Epidermal melanocyte (primary cell): Measurements from ENCODE around the gene NFE2L3.
"Not testable (repeated sequence)": the region's sequence is repeated elsewhere in the genome, so short reads cannot be mapped to it uniquely, and the experiment has no call there.

ENCODE experiments used
- DNase-seq: peaks from one replicate; pipeline ENCODE4 v3.0.0; 2011; ENCODE audit warnings: low spot score; ENCODE audit not compliant: insufficient read length

NFE2L3 gene

DNA sequence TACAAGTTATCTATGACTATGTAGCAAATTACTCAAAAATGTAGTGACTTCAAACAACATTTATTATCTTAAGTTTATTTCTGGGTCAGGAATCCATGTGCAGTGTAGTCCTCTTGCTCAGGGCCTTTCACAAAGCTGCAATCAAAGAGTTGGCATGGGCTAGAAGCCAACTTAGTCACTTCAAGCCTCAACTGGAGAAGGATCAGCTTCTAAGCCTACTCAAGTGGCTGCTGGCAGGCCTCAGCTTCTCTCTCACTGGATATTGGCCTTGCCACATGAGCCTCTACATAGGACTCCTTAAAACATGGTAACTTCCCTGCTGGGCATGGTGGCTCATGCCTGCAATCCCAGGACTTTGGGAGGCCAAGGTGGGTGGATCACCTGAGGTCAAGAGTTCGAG is 5.0 kb upstream of the NFE2L3 start:
- no peak for DNase-seq

DNA sequence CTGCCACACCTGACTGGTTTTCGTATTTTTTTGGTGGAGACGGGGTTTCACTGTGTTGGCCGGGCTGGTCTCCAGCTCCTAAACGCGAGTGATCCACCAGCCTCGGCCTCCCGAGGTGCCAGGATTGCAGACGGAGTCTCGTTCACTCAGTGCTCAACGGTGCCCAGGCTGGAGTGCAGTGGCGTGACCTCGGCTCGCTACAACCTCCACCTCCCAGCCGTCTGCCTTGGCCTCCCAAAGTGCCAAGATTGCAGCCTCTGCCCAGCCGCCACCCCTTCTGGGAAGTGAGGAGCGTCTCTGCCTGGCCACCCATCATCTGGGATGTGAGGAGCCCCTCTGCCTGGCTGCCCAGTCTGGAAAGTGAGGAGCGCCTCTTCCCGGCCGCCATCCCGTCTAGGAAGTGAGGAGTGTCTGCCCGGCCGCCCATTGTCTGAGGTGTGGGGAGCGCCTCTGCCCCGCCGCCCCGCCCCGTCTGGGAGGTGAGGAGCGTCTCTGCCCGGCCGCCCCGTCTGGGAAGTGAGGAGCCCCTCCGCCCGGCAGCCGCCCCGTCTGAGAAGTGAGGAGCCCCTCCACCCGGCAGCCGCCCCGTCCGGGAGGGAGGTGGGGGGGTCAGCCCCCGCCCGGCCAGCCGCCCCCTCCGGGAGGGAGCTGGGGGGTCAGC is 4.2 kb upstream of the NFE2L3 start:
- DNase-seq = not testable (repeated sequence)

DNA sequence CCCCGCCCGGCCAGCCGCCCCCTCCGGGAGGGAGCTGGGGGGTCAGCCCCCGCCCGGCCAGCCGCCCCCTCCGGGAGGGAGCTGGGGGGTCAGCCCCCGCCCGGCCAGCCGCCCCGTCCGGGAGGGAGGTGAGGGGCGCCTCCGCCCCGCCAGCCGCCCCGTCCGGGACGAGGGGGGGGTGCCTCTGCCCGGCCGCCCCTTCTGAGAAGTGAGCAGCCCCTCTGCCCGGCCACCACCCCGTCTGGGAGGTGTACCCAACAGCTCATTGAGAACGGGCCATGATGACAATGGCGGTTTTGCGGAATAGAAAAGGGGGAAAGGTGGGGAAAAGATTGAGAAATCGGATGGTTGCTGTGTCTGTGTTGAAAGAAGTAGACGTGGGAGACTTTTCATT is 3.7 kb upstream of the NFE2L3 start:
- DNase-seq = not testable (repeated sequence)

DNA sequence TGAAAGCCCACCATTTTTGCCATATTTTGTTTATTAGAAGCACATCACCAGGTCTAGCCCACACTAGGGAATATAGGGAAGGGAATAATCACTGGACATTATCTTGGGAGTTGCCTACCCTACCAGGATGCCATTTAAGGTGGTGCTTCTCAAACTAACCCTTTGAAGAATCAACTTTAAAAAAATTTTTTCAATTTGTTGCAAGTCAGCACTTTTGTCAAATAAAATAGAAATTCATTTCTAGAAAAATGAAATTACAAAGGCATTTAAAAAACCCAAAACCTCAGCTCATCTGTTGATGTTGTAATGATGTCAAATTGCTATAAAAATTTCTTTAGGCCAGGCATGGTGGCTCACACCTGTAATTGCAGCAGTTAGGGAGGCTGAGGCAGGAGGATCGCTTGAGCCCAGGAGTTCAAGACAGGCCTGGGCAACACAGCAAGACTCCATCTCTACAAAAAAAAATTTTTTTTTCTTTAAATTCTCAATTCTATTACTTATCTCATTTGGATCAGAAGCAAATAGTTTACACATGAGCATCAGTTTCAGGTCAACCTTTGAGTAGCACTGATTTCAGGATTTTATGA is 2.5 kb upstream of the NFE2L3 start:
- no peak for DNase-seq

DNA sequence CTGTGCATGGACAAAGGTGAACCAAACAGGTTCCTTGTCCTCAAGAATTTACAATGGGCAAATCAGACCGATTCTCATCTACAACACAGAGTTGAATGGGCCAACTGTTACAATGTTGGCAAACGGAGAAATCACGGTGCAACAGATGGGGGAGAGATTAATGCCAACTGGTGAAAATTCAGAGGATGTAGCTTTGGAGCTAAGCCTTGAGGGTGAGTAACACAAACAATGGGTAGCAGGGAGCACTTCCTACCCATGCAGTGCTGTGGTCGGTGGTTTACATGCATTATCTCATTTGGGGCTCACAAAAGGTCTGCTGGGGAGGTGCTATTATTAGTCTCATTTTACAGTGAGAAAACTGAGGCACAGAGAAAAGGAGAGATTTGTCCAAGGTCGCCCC is 902 bp upstream of the NFE2L3 start:
- no peak for DNase-seq

DNA sequence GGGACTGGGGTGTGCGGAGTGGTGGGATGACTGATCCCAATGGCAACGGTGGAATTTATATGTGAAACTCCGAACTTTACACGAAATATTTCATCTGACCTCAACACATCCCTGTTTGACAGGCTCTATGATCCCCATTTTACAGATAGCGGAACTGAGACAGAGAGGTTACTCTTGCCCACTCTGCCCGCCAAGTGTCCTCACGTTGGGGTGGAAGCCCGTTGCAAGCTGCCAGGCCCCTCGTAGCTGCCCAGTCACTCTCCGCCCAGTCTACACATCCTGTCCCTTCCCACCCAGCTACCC is 397 bp upstream of the NFE2L3 start:
- no peak for DNase-seq

DNA sequence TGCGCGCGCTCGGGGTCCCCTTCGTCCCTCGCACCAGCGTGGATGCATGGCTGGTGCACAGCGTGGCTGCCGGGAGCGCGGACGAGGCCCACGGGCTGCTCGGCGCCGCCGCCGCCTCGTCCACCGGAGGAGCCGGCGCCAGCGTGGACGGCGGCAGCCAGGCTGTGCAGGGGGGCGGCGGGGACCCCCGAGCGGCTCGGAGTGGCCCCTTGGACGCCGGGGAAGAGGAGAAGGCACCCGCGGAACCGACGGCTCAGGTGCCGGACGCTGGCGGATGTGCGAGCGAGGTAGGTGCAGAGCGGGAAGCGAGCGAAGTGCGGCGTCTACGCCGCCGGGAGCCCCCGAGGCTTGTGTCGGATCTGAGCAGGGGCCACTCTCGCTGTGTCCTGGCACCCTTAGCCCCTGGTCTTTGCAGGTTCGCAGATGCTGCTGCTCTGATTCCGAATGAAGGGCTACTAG is 813 bp downstream of the NFE2L3 start:
- DNase-seq = not testable (repeated sequence)

DNA sequence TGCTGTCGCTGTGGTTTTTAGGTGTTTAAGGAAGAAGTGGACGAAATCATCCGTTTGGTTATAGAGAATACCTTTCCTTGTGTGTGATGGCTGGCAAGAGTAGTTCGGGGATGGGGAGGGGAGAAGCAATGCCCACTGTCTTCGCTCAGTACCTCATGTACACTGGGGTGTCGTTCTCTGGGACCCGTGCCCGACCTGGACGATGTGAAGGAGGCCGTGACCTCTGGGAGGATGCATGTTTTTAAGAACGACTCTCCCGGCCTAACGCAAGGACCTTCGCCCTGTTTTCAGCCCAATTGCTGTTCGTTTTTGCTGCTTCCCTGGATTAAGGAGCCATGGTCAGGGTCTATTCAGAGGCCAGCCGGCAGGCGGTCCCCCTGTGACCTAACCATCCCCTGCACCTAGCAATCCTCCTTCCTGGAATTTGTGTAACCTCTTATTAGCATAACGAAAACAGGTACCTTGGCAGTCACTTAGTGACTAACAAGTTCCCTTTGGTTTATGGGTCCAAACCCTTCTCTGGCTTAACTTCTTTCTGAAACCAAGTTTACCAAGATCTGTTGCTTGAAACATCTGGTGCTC is 1.3 kb downstream of the NFE2L3 start:
- no peak for DNase-seq

DNA sequence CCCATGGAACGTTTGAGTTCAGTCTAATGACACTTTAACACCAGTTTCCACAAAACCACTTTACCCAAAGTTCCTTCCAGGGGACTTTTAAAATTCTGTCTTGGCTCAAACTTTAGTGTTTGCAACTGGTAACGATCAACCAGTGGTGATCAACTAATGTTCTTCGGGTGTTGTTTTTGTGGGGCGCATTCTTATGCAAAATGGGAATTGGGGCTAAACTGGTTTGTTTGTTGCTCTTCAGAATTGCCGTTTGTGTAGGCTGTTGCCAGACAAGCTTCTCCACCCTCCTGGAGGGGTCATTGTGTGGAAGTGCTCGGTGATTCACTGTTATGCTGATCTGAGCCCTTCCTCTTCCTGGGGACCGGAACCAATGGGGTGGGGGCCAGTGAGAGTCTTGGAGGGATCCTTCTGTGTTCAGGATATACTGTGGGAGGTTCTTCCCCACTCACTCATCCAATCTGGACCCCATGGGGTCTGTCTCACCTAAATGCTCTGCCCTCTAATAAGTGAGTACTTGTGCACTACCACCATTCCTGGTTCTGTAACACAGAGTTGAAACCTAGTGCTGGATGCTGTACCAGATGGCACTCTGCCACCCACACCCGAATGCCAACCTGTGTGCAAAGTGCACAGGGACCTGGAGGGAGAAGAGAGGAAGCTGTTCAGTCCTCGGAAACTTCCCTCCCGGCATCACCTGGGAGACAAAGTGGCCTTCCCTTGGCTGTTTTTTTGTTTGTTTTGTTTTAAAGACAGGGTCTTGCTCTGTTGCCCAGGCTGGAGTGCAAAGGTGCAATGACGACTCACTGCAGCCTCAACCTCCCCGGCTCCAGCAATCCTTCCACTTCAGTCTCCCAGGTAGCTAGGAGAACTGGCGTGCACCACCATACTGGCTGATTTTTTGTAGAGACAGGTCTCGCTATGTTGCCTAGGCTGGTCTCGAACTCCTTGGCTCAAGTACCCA is 2.1 kb downstream of the NFE2L3 start:
- DNase-seq = no peak

DNA sequence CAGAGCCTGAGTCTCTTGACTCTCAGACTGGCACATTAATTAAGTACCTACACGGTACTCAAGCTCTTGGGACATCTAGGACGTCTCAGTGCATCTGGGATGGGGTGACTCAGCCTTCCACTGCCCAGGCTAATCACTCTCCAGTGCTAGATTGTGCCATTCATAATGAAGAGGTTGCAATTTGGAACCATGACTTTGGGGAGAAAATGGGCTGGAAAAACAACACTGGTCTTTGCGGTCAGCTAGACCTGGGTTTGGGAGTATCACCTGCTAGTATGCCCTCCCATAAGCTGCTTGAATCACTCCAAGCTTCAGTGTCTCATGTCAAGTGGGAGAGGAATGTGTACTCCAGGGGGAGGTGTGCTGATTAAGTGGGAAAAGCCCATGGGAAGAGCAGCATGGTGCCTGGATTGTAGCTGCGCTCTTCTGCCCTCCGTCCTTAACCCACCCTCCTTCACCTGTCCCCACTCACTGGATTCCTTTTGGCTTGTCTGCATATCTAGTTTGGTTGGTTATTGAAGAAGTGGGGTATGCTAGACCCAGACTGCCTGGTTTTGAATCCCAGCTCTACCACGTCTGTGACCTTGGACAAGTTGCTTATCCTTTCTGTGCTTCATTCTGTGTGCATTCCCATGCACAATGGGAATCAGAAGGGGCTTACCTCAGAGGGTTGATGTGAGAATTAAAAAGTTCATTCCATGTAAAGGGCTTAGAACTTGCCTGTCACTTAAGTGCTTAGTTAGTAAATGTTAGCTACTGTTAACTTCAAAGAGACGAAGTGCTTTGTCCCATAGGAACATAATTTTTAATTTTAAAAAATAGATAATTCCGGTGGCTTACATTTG is 3.8 kb downstream of the NFE2L3 start:
- DNase-seq = no peak

DNA sequence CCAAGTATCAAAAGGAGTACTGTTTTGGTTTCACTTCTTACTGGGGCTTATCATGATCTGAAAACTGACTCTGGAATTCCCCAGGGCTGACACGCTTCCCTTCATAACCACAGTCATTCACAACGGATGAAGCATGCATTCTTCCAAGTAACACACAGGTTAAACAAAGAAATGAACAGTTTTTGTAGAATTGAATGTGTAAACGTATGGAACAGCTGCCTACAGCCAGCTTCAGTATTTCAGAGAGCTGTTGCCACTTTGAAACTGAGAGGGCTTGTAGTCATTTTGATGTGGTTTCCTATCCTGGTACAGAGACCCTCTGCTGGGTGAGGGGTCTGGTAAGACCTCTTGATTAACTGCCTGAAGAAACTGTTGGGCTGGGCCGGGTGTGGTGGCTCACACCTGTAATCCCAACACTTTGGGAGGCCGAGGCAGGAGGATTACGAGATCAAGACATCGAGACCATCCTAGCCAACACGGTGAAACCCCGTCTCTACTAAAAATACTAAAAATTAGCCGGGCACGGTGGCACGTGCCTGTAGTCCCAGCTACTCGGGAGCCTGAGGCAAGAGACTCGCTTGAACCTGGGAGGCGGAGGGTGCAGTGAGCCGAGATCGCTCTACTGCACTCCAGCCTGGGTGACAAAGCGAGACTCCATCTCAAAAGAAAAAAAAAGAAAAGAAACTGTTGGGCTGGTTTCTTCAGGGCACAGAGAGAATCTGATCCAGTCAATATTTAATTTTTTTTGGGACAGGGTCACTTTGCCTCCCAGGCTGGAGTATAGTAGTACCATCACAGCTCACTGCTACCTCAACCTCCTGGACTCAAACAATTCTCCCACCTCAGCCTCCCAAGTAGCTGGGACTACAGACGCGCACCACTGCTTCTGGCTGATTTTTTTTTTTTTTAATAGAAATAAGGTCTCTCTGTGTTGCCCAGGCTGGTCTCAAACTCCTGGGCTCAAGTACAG is 4.7 kb downstream of the NFE2L3 start:
- DNase-seq = no peak

DNA sequence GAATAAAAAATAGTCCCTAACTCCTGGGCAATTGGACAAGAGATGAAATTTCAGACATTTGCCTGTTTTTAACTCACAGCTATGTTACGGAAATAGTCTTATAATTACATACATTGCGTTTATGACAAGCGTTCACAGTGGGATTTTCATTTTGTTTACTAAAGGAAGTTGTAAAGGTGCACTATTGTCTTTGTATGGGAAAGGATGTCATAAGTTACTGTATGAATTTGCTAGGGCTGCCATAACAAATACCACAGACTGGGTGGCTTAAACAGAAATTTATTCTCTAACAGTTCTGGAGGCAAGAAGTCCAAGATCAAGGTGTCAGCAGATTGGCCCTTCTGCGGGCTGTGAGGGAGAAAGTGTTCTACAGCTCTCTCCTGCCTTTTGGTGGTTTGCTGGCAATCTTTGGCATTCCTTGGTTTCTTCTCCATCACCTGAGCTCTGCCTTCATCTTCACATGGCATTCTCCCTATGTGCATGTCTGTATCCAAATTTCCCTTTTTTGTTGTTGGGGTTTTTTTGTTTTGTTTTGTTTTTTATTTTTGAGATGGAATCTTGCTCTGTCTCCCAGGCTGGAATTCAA is 5.6 kb downstream of the NFE2L3 start:
- DNase-seq = no peak

DNA sequence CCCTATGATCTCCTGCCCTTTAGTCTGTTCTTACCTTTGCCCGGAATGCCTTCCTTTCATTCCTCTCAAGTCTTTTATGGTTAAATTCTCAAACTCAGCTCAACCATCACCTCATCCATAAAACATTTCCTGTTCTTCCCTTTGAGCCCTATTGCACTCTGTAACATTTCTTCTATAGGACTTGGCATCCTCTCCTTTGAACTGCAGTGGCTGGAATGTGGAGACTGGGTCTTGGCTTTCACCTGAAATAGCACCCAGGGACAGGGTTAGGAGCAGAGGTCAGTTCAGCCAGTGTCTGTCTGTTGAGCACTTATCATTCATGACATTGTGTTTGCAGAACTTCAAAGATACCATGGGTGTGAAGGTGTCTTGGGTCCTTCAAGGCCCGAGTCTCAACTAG is 7.2 kb downstream of the NFE2L3 start:
- no peak for DNase-seq

DNA sequence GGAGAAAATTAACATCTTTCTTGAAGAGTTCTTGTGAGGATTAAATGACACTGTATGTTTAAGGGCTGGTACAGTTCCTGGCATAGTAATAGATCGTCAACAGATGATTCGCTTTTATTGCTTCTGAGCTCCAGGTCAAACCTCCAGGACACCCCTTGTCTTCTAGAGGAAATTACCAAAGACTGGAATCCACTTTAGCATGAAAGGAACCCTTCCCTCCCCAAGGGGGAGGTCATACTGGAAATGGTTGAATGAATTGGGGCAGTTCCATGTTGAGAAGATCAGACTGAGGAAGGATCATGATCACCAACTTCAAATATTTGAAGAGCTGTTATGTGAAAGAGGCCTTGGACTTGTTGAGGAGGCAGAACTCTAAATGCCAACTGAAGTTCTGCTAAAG is 8.9 kb downstream of the NFE2L3 start:
- no peak for DNase-seq

DNA sequence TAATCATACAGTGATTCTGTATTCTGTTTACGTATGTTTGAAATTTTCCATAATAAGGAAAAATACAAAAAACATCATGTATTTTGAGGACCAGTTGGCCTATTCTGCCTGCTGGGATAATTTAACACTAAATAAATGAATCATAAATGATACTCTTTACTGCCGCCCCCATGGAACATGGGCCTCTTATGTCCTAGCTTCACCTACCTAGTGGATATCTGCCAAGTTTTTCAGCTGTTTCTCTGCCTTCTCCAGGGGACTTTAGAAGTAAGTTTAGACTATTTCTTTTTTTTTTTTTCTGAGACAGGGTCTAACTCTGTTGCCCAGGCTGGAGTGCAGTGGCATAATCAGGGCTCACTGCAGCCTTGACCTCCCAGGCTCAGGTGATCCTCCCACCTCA is 10.4 kb downstream of the NFE2L3 start:
- no peak for DNase-seq

DNA sequence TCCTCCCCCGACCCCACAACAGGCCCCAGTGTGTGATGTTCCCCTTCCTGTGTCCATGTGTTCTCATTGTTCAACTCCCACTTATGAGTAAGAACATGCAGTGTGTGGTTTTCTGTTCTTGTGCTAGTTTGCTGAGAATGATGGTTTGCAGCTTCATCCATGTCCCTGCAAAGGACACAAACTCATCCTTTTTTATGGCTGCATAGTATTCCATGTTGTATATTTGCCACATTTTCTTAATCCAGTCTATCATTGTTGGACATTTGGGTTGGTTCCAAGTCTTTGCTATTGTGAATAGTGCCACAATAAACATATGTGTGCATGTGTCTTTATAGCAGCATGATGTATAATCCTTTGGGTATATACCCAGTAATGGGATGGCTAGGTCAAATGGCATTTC is 11.8 kb downstream of the NFE2L3 start:
- not testable (repeated sequence) for DNase-seq

DNA sequence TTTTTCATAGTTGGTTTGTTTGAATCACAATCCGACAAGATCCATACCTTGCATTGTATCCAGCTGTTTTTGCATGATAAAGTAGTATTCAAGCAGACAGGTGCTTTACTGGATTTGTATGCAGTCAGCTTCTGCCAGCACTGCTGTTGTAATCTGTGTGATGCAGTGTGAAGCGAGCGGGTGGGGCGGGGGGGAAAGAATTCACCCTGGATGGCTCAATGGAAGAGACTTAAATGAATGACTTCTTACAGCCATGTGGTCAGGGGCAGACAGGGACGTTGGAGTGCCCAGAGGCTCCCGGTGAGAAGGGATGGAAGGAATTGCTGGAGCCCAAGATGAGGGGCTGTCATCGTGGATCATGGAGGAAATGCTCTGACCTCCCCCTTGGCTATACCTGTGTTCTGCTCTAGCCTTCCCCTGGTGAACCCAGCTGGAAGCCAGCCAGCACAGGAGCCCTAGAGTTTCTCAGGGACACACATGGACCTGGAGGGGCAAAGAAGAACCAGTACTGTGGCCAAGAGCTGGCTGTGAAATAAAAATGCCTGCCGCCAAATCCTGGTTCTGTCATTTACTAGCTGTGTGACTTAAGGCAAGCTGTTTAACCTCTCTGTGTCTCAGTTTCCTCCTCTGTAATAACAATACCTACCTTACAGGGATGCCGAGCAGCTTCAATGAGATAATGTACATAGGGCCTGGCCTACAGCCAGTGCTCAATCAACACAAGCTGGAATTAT is 14.1 kb downstream of the NFE2L3 start:
- no peak for DNase-seq

DNA sequence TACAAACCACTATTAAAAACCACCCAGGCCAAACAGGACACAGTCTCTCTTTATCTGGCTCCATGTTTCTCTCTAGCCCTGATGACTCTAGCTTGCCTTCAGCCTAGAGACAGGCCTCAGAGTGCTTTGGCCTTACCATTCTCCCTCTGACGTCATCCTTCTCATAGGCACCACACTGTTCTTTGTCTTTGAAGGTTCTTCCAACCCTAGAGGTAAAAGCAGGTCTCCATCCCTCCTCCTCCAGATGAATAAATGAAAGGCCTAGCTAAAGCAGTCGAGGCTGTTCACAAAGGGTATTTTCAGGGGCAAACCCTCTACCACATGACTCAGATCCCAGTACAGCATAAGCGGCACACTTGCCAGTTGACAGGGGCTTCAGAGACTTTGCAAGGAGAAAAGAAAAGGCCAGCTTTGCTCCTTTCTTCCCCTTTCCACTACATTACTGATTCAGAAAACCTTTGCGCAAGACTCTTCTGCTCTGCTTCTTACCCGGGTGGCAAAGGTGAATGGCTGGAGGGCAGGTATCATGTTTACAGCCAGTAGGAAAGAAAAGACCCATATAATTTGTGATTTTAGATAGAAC is 14.8 kb downstream of the NFE2L3 start:
- no peak for DNase-seq
